Testis (tissue), 3 donors: Measurements from ENCODE around the gene ELANE. TPM values are rescaled to one million over a fixed set of nuclear protein-coding genes. Genes with fewer than 3 reads are reported as not detected.

Experiments used
- DNase-seq: peaks from one replicate; pipeline ENCODE4 v3.0.0-alpha.2; 2019
- H3K27ac ChIP-seq, 2 donors: fragments of 200-600 bp; sonication (generic); one replicate each; pipeline ENCODE4 v1.5.1; 2019
- H3K27me3 ChIP-seq: fragments of 200-600 bp; sonication (generic); one replicate; pipeline ENCODE4 v1.5.1; 2019
- H3K36me3 ChIP-seq: fragments of 200-600 bp; sonication (generic); one replicate; pipeline ENCODE4 v1.5.1; 2017; ENCODE audit warnings: low read depth; ENCODE audit errors: missing control alignments
- H3K4me1 ChIP-seq: fragments of 200-600 bp; sonication (generic); one replicate; pipeline ENCODE4 v1.5.1; 2019
- H3K4me3 ChIP-seq, 2 donors: fragments of 200-600 bp; sonication (generic); one replicate each; pipeline ENCODE4 v1.5.1; 2017 to 2019
- H3K9me3 ChIP-seq: fragments of 200-600 bp; sonication (generic); one replicate; pipeline ENCODE4 v1.5.1; 2017
- CTCF ChIP-seq, 3 experiments: fragments of 450-650 bp in 2 of 3; fragments of 200-600 bp in 1 of 3; sonication (generic) in 1 of 3; IDR thresholded peaks; one replicate each; pipeline ENCODE4 v1.5.1; 2016 to 2019; ENCODE audit warnings: antibody characterized with exemption in 3 of 3, mild to moderate bottlenecking in 2 of 3, moderate library complexity in 1 of 3
- POLR2A ChIP-seq: fragments of 450-650 bp; IDR thresholded peaks from one replicate; pipeline ENCODE4 v1.6.1; 2017; ENCODE audit warnings: antibody characterized with exemption, mild to moderate bottlenecking, moderate library complexity
- WGBS, 2 donors: methylation state at CpG; one replicate each; pipeline ENCODE4 v1.1.5; 2018; 5-methylcytosine and 5-hydroxymethylcytosine counted together
- intact Hi-C: fragments of 100-400 bp; cut with DNase I; formaldehyde crosslinking; loops from one replicate; pipeline ENCODE4 v1.15.1; 2023; ENCODE audit warnings: low total_unique reads
- microRNA counts, 2 donors: library from miRNA; unstranded; fragments of <30 nt; microRNA quantifications; one replicate each; lab custom pipeline; 2016
- microRNA-seq, 2 donors: library from miRNA; unstranded; fragments of <30 nt; microRNA quantifications; one replicate each; pipeline ENCODE4, GENCODE V29; 2016; ENCODE audit warnings: borderline number of aligned reads in 2 of 2, borderline replicate concordance in 1 of 2
- polyA plus RNA-seq: library from polyadenylated mRNA; stranded (reverse); fragments of 350-450 nt; fragmentation: Illumina TruSeq; extraction: RNeasy Lipid Tissue Mini Kit (QIAGEN cat#74804); gene quantifications from one replicate; pipeline ENCODE4 v1.2.3, GENCODE V29; 2014; ENCODE audit warnings: low read depth, low replicate concordance; ENCODE audit not compliant: insufficient read depth
- small RNA-seq, 2 donors: library from RNA; depleted of rRNA; stranded (forward); fragments of <200 nt; gene quantifications; one replicate each; pipeline ENCODE3, GENCODE V24; 2016
- total RNA-seq, 2 donors: library from RNA; depleted of rRNA; stranded (reverse); fragments of >200 nt; gene quantifications; one replicate each; pipeline ENCODE4 v1.2.3, GENCODE V29; 2016

The ELANE gene
- total and polyA plus RNA-seq, 3 donors from 2014 or later, result 0.50 to 0.74 TPM; not detected in 1

DNA sequence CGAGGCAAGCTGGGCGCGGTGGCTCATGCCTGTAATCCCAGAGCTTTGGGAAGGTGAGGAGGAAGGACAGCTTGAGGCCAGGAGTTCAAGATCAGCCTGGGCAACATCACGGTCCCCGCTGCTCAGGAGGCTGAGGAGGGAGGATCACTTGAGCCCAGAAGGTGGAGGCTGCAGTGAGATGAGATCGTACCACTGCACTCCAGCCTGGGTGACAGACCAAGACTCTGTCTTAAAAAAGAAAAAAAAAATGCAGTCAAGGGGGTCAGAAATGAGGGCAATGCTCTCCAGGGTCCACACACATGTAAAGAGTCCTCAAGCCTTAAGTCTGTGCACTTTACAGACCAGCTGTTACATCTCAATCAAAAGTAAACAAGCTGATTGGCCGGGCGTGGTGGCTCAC lies 52.4 kb downstream of the ELANE start:
- intact Hi-C loops, result no loop called here
- Histone ChIP-seq H3K4me3 (no peak overlapping the region), H3K27ac (no peak overlapping the region), H3K4me1 (no peaks in the 10 kb centered on the region), H3K36me3 (no peaks in the 10 kb centered on the region), H3K9me3 (no peaks in the 10 kb centered on the region), H3K27me3 (no peaks in the 10 kb centered on the region)
- 89 to 94% methylated on average over 8 of the region's 8 CpGs for whole genome bisulfite sequencing, 2 donors
- TF ChIP-seq CTCF (IDR thresholded peaks at IDR 0.05) (no peak), POLR2A (no peak)
- no peak for DNase-seq

MicroRNAs within 50 kb of the gene (microRNA counts, 767-probe panel; counts per million panel counts)
- 0 to 152 counts per million in 2 donors for microRNA hsa-miR-3187-3p (lab: Ali Mortazavi, UCI)

Small RNAs within 50 kb of the gene (microRNA-seq; reads per million reads assigned to microRNA genes)
- gene MIR3187 (7.6 reads per million in 2 donors), gene MIR4745 (0.70 to 4.1 reads per million in 2 donors)

Small RNAs within 50 kb of the gene (small RNA-seq; reads per million reads assigned to genes)
- gene MIR3187 (0 reads per million in 2 donors), gene RNU6-9 (0 reads per million in 2 donors)

Other genes starting within 250 kb of the ELANE start
- 100 to 1,000 TPM; 116 to 137 TPM for gene POLRMT, start 218.8 kb upstream of the ELANE start, total RNA-seq
- 178 TPM for gene POLRMT, start 218.8 kb upstream of the ELANE start, polyA plus RNA-seq
- 1 to 10 TPM; 1.8 to 3.1 TPM for gene FGF22, start 212.4 kb upstream of the ELANE start, total RNA-seq
- gene FGF22, start 212.4 kb upstream of the ELANE start, polyA plus RNA-seq, result 2.6 TPM
- 100 to 1,000 TPM; 148 to 158 TPM for gene RNF126, start 189.1 kb upstream of the ELANE start, total RNA-seq
- 107 TPM for gene RNF126, start 189.1 kb upstream of the ELANE start, polyA plus RNA-seq
- 100 to 1,000 TPM; 343 to 397 TPM for gene FSTL3, start 175.9 kb upstream of the ELANE start, total RNA-seq
- 98.6 TPM for gene FSTL3, start 175.9 kb upstream of the ELANE start, polyA plus RNA-seq
- gene PRSS57, start 156.9 kb upstream of the ELANE start, total RNA-seq, result not detected
- gene PRSS57, start 156.9 kb upstream of the ELANE start, polyA plus RNA-seq, result not detected
- gene PALM, start 143.4 kb upstream of the ELANE start, total RNA-seq, result 10 to 100 TPM; 35.5 to 47.8 TPM
- 46.4 TPM for gene PALM, start 143.4 kb upstream of the ELANE start, polyA plus RNA-seq
- 1 to 10 TPM; 1.1 to 3.1 TPM for gene MISP, start 101.2 kb upstream of the ELANE start, total RNA-seq
- 1.1 TPM for gene MISP, start 101.2 kb upstream of the ELANE start, polyA plus RNA-seq
- 100 to 1,000 TPM; 168 to 196 TPM for gene PTBP1, start 54.9 kb upstream of the ELANE start, total RNA-seq
- gene PTBP1, start 54.9 kb upstream of the ELANE start, polyA plus RNA-seq, result 116 TPM
- gene PLPPR3, start 30.3 kb upstream of the ELANE start, total RNA-seq, result 10 to 100 TPM; 16.9 to 20.1 TPM
- gene PLPPR3, start 30.3 kb upstream of the ELANE start, polyA plus RNA-seq, result 2.7 TPM
- gene AZU1, start 24.5 kb upstream of the ELANE start, total RNA-seq, result 1 to 10 TPM; 5.4 to 5.8 TPM
- gene AZU1, start 24.5 kb upstream of the ELANE start, polyA plus RNA-seq, result 1.4 TPM
- gene PRTN3, start 11.3 kb upstream of the ELANE start, total RNA-seq, result 1 to 10 TPM; 1.0 to 1.8 TPM
- gene PRTN3, start 11.3 kb upstream of the ELANE start, polyA plus RNA-seq, result not detected
- 100 to 1,000 TPM in 1 of 2 donors, 10 to 100 TPM in 1; 83.1 to 185 TPM for gene CFD, start 7.4 kb downstream of the ELANE start, total RNA-seq
- 84.3 TPM for gene CFD, start 7.4 kb downstream of the ELANE start, polyA plus RNA-seq
- gene MED16, start 40.9 kb downstream of the ELANE start, total RNA-seq, result 100 to 1,000 TPM in 1 of 2 donors, 10 to 100 TPM in 1; 94.7 to 124 TPM
- 50.7 TPM for gene MED16, start 40.9 kb downstream of the ELANE start, polyA plus RNA-seq
- not detected for gene RNU6-9, start 41.2 kb downstream of the ELANE start, total RNA-seq
- gene RNU6-9, start 41.2 kb downstream of the ELANE start, polyA plus RNA-seq, result not detected
- 10 to 100 TPM; 24.6 to 30.1 TPM for gene R3HDM4, start 60.9 kb downstream of the ELANE start, total RNA-seq
- gene R3HDM4, start 60.9 kb downstream of the ELANE start, polyA plus RNA-seq, result 19.2 TPM
- not detected for gene KISS1R, start 65.0 kb downstream of the ELANE start, total RNA-seq
- not detected for gene KISS1R, start 65.0 kb downstream of the ELANE start, polyA plus RNA-seq
- 10 to 100 TPM; 15.3 to 26.5 TPM for gene ARID3A, start 73.7 kb downstream of the ELANE start, total RNA-seq
- 38.2 TPM for gene ARID3A, start 73.7 kb downstream of the ELANE start, polyA plus RNA-seq
- gene WDR18, start 132.0 kb downstream of the ELANE start, total RNA-seq, result 100 to 1,000 TPM in 1 of 2 donors, 10 to 100 TPM in 1; 70.9 to 108 TPM
- gene WDR18, start 132.0 kb downstream of the ELANE start, polyA plus RNA-seq, result 38.7 TPM
- 1 to 10 TPM; 1.3 to 2.4 TPM for gene GRIN3B, start 148.1 kb downstream of the ELANE start, total RNA-seq
- gene GRIN3B, start 148.1 kb downstream of the ELANE start, polyA plus RNA-seq, result 1.1 TPM
- gene TMEM259, start 168.8 kb downstream of the ELANE start, total RNA-seq, result 100 to 1,000 TPM; 339 to 405 TPM
- 164 TPM for gene TMEM259, start 168.8 kb downstream of the ELANE start, polyA plus RNA-seq
- not detected for gene RNU6-2, start 169.2 kb downstream of the ELANE start, total RNA-seq
- not detected for gene RNU6-2, start 169.2 kb downstream of the ELANE start, polyA plus RNA-seq
- gene CNN2, start 174.3 kb downstream of the ELANE start, total RNA-seq, result 10 to 100 TPM; 19.1 to 28.0 TPM
- 36.4 TPM for gene CNN2, start 174.3 kb downstream of the ELANE start, polyA plus RNA-seq
- 10 to 100 TPM; 12.1 to 14.6 TPM for gene ABCA7, start 187.8 kb downstream of the ELANE start, total RNA-seq
- 7.3 TPM for gene ABCA7, start 187.8 kb downstream of the ELANE start, polyA plus RNA-seq
- 10 to 100 TPM; 20.7 to 31.7 TPM for gene ARHGAP45, start 214.9 kb downstream of the ELANE start, total RNA-seq
- 14.1 TPM for gene ARHGAP45, start 214.9 kb downstream of the ELANE start, polyA plus RNA-seq
- gene POLR2E, start 243.1 kb downstream of the ELANE start, total RNA-seq, result 100 to 1,000 TPM in 1 of 2 donors, 10 to 100 TPM in 1; 96.5 to 143 TPM
- 246 TPM for gene POLR2E, start 243.1 kb downstream of the ELANE start, polyA plus RNA-seq